Thymus (tissue), 14 donors: ENCODE measurements around the gene TXLNA. TPM values are rescaled to one million over a fixed set of nuclear protein-coding genes. Genes with fewer than 3 reads are reported as not detected.
"Not testable (repeated sequence)": the region's sequence is repeated elsewhere in the genome, so short reads cannot be mapped to it uniquely, and the experiment has no call there.

Experiments
- DNase-seq, 9 donors: peaks; one replicate each; pipeline ENCODE4 v3.0.0-alpha.2; 2013; ENCODE audit warnings: low spot score in 9 of 9, low read depth in 6 of 9, missing footprints in 1 of 9
- H3K27ac ChIP-seq, 2 donors: one replicate each; pipeline ENCODE4 v1.5.1; 2013; ENCODE audit warnings: control low read depth in 1 of 2, low read depth in 1 of 2, low read length in 1 of 2, mild to moderate bottlenecking in 1 of 2, moderate library complexity in 1 of 2
- H3K27me3 ChIP-seq, 2 donors: one replicate each; pipeline ENCODE4 v1.5.1; 2013; ENCODE audit warnings: low read length in 1 of 2; ENCODE audit not compliant: control insufficient read depth in 2 of 2, insufficient read depth in 1 of 2
- H3K36me3 ChIP-seq, 2 donors: one replicate each; pipeline ENCODE4 v1.5.1; 2013; ENCODE audit warnings: low read length in 1 of 2, mild to moderate bottlenecking in 1 of 2, moderate library complexity in 1 of 2; ENCODE audit not compliant: control insufficient read depth in 2 of 2, insufficient read depth in 2 of 2
- H3K4me1 ChIP-seq, 2 donors: one replicate each; pipeline ENCODE4 v1.5.1; 2013; ENCODE audit warnings: low read length in 2 of 2; ENCODE audit not compliant: control insufficient read depth in 2 of 2, insufficient read depth in 2 of 2
- H3K4me3 ChIP-seq, 2 donors: one replicate each; pipeline ENCODE4 v1.5.1; 2013; ENCODE audit warnings: low read length in 2 of 2, control low read depth in 1 of 2, mild to moderate bottlenecking in 1 of 2
- H3K9me3 ChIP-seq, 2 donors: one replicate each; pipeline ENCODE4 v1.5.1; 2013; ENCODE audit warnings: low read length in 1 of 2, mild to moderate bottlenecking in 1 of 2; ENCODE audit not compliant: control insufficient read depth in 2 of 2, insufficient read depth in 1 of 2
- WGBS: extraction: QIAGEN DNeasy Blood & Tissue Kit; methylation state at CpG from one replicate; pipeline ENCODE4 v1.1.7; 2013; 5-methylcytosine and 5-hydroxymethylcytosine counted together
- long read RNA-seq, 10 donors: transcript quantifications; one replicate each; lab custom pipeline, GENCODE V29; 2026
- polyA plus RNA-seq: library from polyadenylated mRNA; stranded (reverse); fragments of 200-250 nt; gene quantifications from one replicate; pipeline ENCODE4 v1.2.3, GENCODE V29; 2013
- total RNA-seq: library from RNA; stranded (reverse); fragments of 120-200 nt; gene quantifications from one replicate; pipeline ENCODE4 v1.2.4, GENCODE V29; 2013
- donor health status: healthy.

Gene TXLNA
- total RNA-seq (33.1 TPM), polyA plus RNA-seq (17.7 TPM)
- long read RNA-seq, donor 1: 0 reads
- long read RNA-seq, donor 2, full-length matches to known transcripts: 9 of 22 reads
- long read RNA-seq, donor 2, partial matches to known transcripts: 13 of 22 reads
- long read RNA-seq, donor 2, other reads (novel, unspliced or antisense): 0 of 22 reads
- long read RNA-seq, donor 3, full-length matches to known transcripts: 4 of 4 reads
- long read RNA-seq, donor 3, partial matches to known transcripts: 0 of 4 reads
- long read RNA-seq, donor 3, other reads (novel, unspliced or antisense): 0 of 4 reads
- long read RNA-seq, donor 4, full-length matches to known transcripts: 2 of 2 reads
- long read RNA-seq, donor 4, partial matches to known transcripts: 0 of 2 reads
- long read RNA-seq, donor 4, other reads (novel, unspliced or antisense): 0 of 2 reads
- long read RNA-seq, donor 5, full-length matches to known transcripts: 4 of 4 reads
- long read RNA-seq, donor 5, partial matches to known transcripts: 0 of 4 reads
- long read RNA-seq, donor 5, other reads (novel, unspliced or antisense): 0 of 4 reads
- long read RNA-seq, donor 6, full-length matches to known transcripts: 4 of 4 reads
- long read RNA-seq, donor 6, partial matches to known transcripts: 0 of 4 reads
- long read RNA-seq, donor 6, other reads (novel, unspliced or antisense): 0 of 4 reads
- long read RNA-seq, donor 7: 0 reads
- long read RNA-seq, donor 8, full-length matches to known transcripts: 3 of 11 reads
- long read RNA-seq, donor 8, partial matches to known transcripts: 8 of 11 reads
- long read RNA-seq, donor 8, other reads (novel, unspliced or antisense): 0 of 11 reads
- long read RNA-seq, donor 9, full-length matches to known transcripts: 1 of 1 reads
- long read RNA-seq, donor 9, partial matches to known transcripts: 0 of 1 reads
- long read RNA-seq, donor 9, other reads (novel, unspliced or antisense): 0 of 1 reads
- long read RNA-seq, donor 10, full-length matches to known transcripts: 1 of 1 reads
- long read RNA-seq, donor 10, partial matches to known transcripts: 0 of 1 reads
- long read RNA-seq, donor 10, other reads (novel, unspliced or antisense): 0 of 1 reads

DNA sequence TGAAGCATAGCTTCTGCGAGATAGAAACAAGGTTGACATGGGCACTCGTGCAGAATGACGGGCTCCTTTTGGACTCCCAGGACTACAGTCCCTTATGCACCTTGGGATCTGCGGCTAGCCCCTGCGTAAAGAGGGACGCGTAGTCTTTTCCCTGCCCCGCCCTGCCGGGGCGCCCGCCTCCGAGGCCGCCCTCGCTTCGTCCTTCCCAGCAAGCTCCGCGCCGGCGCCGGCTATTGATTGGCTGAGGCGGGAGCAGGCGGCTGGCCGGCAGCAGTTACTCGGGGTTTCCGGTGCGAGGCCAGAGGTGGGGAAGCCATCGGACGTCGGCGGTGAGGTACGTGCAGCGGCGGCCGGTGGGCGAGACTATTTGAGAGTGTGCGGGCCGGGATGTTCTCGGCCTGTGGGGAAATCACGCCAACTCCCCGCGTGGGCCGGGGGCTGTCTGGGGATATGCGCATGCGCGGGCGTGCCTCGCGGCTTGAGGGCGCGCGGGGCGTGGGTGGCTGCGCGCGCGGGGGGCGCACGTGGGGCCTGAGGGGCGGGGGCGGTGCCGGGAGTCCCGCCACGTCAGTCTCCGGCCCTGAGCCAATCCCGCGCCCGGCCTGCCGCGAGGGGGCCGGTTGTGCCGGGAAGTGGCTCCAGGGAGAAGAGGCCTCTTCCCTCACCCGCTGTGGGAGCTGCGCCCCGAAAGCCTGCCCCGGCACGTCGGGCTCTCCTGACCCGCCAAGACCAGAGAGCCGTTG lies at the start of gene TXLNA:
TXLNA (plus strand) TSS at position 233 of the 743 bp plus-strand sequence. CDS start 671 bp downstream, outside the sequence.
- H3K36me3 ChIP-seq: peaks cover 26 to 28% of the 10 kb centered on the region in 2 donors
- H3K9me3 ChIP-seq: no peaks in the 10 kb centered on the region
- WGBS: under 1% methylated on average over 79 of the region's 79 CpGs
- peak; percentile 59 to 93 (median 78) for DNase-seq
- H3K27ac ChIP-seq: peak within 1 kb of the TSS; percentile 86 to 98
- peak within 1 kb of the TSS; percentile 83 to 88 for H3K4me3 ChIP-seq
- H3K4me1 ChIP-seq: peaks cover 10 to 27% of the 10 kb centered on the region in 2 donors
- no peaks in the 10 kb centered on the region for H3K27me3 ChIP-seq

GRCh38 chr1:32133950-32134280 lies 45.6 kb upstream of the TXLNA start:
- H3K9me3 ChIP-seq, H3K27me3 ChIP-seq, H3K4me1 ChIP-seq, H3K4me3 ChIP-seq, H3K27ac ChIP-seq, DNase-seq: not testable (repeated sequence)
- WGBS: 98% methylated on average over 9 of the region's 9 CpGs
- H3K36me3 ChIP-seq: peaks cover 0 to 11% of the 10 kb centered on the region in 2 donors

- Histone ChIP-seq H3K4me1 (no peaks in the 10 kb centered on the region), H3K27ac (no peak overlapping the region), H3K36me3 (peaks cover 0 to 2% of the 10 kb centered on the region in 2 donors), H3K27me3 (no peaks in the 10 kb centered on the region), H3K9me3 (no peaks in the 10 kb centered on the region), H3K4me3 (no peak overlapping the region)
- no peak for DNase-seq
- 97% methylated on average over 5 of the region's 5 CpGs for WGBS
Observed at GRCh38 chr1:32137111-32137510, 42.4 kb upstream of the TXLNA start.

DNA sequence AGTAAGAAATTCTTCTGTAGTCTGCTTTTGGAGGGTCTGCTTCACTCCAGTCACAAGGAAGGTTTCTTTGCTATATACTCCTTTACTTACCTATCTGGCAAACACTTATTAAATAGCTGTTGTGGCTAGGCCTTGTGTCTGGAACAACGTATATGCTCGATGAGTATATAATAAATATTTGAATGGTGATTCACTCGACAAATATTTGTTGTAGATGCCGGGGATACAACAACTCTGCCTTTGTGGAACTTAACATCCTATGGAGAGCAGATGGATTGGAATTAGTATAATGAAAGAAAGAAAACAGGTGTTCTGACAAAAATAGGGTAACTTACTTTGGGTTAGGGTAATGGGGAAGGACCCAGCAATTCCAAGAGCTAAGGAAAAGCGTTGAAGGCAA lies 40.5 kb upstream of the TXLNA start:
- Histone ChIP-seq H3K4me3 (no peak overlapping the region), H3K27ac (no peak overlapping the region), H3K27me3 (no peaks in the 10 kb centered on the region), H3K4me1 (no peaks in the 10 kb centered on the region), H3K36me3 (peaks cover 0 to 2% of the 10 kb centered on the region in 2 donors), H3K9me3 (no peaks in the 10 kb centered on the region)
- DNase-seq: no peak
- WGBS: 93% methylated on average over 5 of the region's 5 CpGs

DNA sequence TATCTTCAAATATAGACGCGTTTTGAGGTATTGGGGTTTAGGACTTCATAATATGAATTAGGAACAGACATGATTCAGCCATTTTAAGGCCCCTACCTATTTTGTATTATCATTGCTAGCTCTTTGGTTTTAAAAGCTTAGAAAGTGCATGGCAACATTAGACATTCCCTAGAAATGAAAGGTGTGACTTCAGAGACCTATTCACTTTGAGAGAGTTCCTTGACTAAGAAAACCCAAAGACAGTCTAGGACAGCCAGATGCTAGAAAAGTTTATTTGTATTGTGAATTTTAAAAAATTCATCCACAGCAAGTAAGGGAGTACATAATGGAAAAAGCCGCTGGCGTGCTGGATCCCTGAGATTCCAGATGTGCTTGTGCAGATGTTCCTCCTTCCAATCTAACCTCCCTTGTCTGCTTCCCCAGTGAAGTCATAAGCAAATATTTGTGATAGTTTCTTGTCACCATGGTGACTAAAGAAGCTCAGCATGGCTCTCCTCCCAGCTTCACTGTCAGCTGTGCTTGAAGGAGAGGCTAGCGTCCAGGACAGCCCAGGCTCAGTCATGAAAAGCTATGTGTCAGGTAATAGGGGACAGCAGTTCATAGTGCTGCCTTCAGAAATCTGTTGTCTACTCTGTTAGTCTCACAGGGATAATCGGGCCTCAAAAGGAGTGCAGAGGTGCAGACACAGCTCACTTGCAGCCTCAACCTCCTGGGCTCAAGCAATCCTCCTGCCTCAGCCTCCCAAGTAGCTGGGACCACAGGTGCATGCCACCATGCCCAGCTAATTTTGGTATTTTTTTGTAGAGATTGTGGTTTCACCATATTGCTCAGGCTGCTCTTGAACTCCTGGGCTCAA lies 36.8 kb upstream of the TXLNA start:
- 96% methylated on average over 6 of the region's 6 CpGs for WGBS
- Histone ChIP-seq H3K4me1 (no peaks in the 10 kb centered on the region), H3K27me3 (no peaks in the 10 kb centered on the region), H3K27ac (peak overlapping the region in 1 of 2 donors; percentile 7), H3K9me3 (peaks cover 0 to 5% of the 10 kb centered on the region in 2 donors), H3K4me3 (no peak overlapping the region), H3K36me3 (peaks cover 0 to 9% of the 10 kb centered on the region in 2 donors)
- no peak for DNase-seq

GRCh38 chr1:32143302-32143695 lies 36.2 kb upstream of the TXLNA start:
- not testable (repeated sequence) for H3K4me1 ChIP-seq
- H3K36me3 ChIP-seq: peaks cover 0 to 14% of the 10 kb centered on the region in 2 donors
- 96% methylated on average over 4 of the region's 4 CpGs for WGBS

DNA sequence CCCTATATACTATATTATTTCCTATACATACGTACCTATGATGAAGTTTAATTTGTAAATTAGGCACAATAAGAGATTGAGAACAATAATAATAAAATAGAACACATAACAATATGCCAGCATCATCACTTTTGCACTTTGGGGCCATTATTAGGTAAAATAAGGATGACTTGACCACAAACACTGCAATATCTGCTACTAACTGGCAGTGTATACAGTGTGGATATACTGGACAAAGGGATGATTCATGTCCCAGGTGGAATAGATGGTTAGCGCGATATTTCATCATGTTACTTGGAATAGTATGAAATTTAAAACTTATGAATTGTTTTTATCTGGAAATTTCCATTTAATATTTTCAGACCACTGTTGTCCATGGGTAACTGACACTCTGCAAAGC lies 35.4 kb upstream of the TXLNA start:
- H3K4me3 ChIP-seq: no peak overlapping the region
- H3K36me3 ChIP-seq: peaks cover 3 to 17% of the 10 kb centered on the region in 2 donors
- no peak overlapping the region for H3K27ac ChIP-seq
- no peaks in the 10 kb centered on the region for H3K4me1 ChIP-seq
- DNase-seq: no peak
- 98% methylated on average over 3 of the region's 3 CpGs for WGBS
- H3K9me3 ChIP-seq: peaks cover 1 to 16% of the 10 kb centered on the region in 2 donors
- H3K27me3 ChIP-seq: no peaks in the 10 kb centered on the region

More at GRCh38 chr1:32143302-32143695, 36.2 kb upstream of the TXLNA start:
- H3K4me3 ChIP-seq, DNase-seq, H3K27me3 ChIP-seq, H3K27ac ChIP-seq: not testable (repeated sequence)
- peaks cover 0 to 11% of the 10 kb centered on the region in 2 donors for H3K9me3 ChIP-seq

- H3K27me3 ChIP-seq, H3K27ac ChIP-seq, H3K4me3 ChIP-seq, H3K4me1 ChIP-seq, DNase-seq: not testable (repeated sequence)
- peaks cover 3 to 17% of the 10 kb centered on the region in 2 donors for H3K36me3 ChIP-seq
- H3K9me3 ChIP-seq: peaks cover 1 to 16% of the 10 kb centered on the region in 2 donors
- 98% methylated on average over 5 of the region's 5 CpGs for WGBS
Observed at GRCh38 chr1:32147799-32148198, 31.7 kb upstream of the TXLNA start.
